Panc1 (cell line): ENCODE data around the gene DUSP10.

Experiments
- POLR2AphosphoS5 ChIP-seq: IDR thresholded peaks from 2 replicates; pipeline ENCODE4 v1.6.1; 2012; ENCODE audit warnings: mild to moderate bottlenecking, low read depth, low read length, moderate library complexity
- SIN3A ChIP-seq: IDR thresholded peaks from 2 replicates; pipeline ENCODE4 v1.6.1; 2012; ENCODE audit warnings: low read depth, mild to moderate bottlenecking, low read length, moderate library complexity, borderline replicate concordance; ENCODE audit not compliant: insufficient read depth
- TF ChIP-seq, protein P1 (sequence below): fragments of 450-650 bp; IDR thresholded peaks from 2 replicates; pipeline ENCODE4 v1.5.1; 2017; ENCODE audit warnings: mild to moderate bottlenecking

DNA sequence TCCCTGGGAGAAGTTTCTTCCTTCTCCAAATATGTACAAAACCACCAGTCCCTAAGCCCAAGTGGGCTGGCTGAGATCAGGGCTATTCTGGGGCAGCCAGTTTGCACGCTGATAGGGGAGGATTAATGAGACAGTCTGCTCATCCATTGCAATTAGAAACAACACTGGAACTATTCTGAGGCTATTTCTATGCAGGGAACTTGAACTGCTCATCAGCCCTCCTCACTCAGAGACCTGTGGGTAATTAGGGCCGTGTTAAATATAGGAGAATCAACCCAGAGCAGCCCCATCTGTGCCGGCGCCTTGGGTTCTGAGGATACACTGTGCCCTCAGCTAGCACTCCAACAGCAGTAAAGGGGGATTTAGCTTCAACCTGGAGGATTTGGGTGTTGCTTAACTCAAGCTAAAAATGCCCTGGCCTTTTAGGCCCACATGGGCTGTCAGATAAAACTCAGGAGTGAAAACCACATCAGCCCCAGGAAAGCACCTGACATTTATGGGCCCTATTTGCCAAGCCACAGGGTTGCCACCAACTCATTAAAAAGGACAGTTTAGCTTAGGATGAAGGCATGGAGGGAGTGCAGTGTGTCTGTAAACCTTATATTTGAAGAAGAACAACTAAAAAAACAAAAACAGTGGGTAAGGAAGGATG lies 53.9 kb downstream of the DUSP10 start:
- TF ChIP-seq, protein P1, sequence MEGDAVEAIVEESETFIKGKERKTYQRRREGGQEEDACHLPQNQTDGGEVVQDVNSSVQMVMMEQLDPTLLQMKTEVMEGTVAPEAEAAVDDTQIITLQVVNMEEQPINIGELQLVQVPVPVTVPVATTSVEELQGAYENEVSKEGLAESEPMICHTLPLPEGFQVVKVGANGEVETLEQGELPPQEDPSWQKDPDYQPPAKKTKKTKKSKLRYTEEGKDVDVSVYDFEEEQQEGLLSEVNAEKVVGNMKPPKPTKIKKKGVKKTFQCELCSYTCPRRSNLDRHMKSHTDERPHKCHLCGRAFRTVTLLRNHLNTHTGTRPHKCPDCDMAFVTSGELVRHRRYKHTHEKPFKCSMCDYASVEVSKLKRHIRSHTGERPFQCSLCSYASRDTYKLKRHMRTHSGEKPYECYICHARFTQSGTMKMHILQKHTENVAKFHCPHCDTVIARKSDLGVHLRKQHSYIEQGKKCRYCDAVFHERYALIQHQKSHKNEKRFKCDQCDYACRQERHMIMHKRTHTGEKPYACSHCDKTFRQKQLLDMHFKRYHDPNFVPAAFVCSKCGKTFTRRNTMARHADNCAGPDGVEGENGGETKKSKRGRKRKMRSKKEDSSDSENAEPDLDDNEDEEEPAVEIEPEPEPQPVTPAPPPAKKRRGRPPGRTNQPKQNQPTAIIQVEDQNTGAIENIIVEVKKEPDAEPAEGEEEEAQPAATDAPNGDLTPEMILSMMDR: no peak
- TF ChIP-seq SIN3A (no peak), POLR2AphosphoS5 (no peak)
